Adrenal gland (tissue), 12 donors: ENCODE results near the gene OR9Q1. TPM values are rescaled to one million over a fixed set of nuclear protein-coding genes. Genes with fewer than 3 reads are reported as not detected.

Experiments used
- DNase-seq, 7 donors: peaks; one replicate each; pipeline ENCODE4 v3.0.0-alpha.2; 2019 to 2020
- H3K27ac ChIP-seq, 5 donors: fragments of 200-600 bp; sonication (generic) in 4 of 5; 1 replicate in 3 of 5; 2 replicates in 2 of 5; pipeline versions ENCODE4 v1.5.1 to v1.8.0; 2016 to 2020; ENCODE audit warnings: mild to moderate bottlenecking in 1 of 5
- H3K27me3 ChIP-seq: fragments of 200-600 bp; 2 replicates; pipeline ENCODE4 v1.8.0; 2021
- H3K36me3 ChIP-seq, 2 donors: fragments of 200-600 bp; replicated peaks in 1 of 2; 1 replicate in 1 of 2; 2 replicates in 1 of 2; pipeline versions ENCODE4 v1.5.1 to v1.8.0; 2018 to 2022
- H3K4me1 ChIP-seq, 2 donors: fragments of 200-600 bp; replicated peaks in 1 of 2; 1 replicate in 1 of 2; 2 replicates in 1 of 2; pipeline versions ENCODE4 v1.5.1 to v1.8.0; 2018 to 2021
- H3K4me3 ChIP-seq, 4 donors: fragments of 200-600 bp; sonication (generic) in 3 of 4; one replicate each; pipeline ENCODE4 v1.5.1; 2016 to 2018
- H3K9me3 ChIP-seq, 3 donors: fragments of 200-600 bp; sonication (generic) in 1 of 3; replicated peaks in 1 of 3; 1 replicate in 2 of 3; 2 replicates in 1 of 3; pipeline versions ENCODE4 v1.5.1 to v1.8.0; 2016 to 2021
- POLR2A ChIP-seq, 2 donors: fragments of 450-650 bp; IDR thresholded peaks; one replicate each; pipeline ENCODE4 v1.6.1; 2017; ENCODE audit warnings: antibody characterized with exemption in 2 of 2, mild to moderate bottlenecking in 2 of 2, moderate library complexity in 1 of 2
- WGBS, 4 donors: extraction: QIAGEN DNeasy Blood & Tissue Kit in 2 of 4; methylation state at CpG; one replicate each; pipeline versions ENCODE4 v1.1.5 to v1.1.7; 2013 to 2017; 5-methylcytosine and 5-hydroxymethylcytosine counted together
- intact Hi-C, 2 donors: fragments of 100-400 bp; cut with DNase I; formaldehyde crosslinking; loops; one replicate each; pipeline versions ENCODE4 v1.14.1 to v1.15.0; 2022 to 2023
- polyA plus RNA-seq, 3 donors: library from polyadenylated mRNA; stranded (reverse); fragments of 200-250 nt in 2 of 3; fragments of 350-450 nt in 1 of 3; fragmentation: Illumina TruSeq in 1 of 3; extraction: RNeasy Lipid Tissue Mini Kit (QIAGEN cat#74804) in 1 of 3; gene quantifications; one replicate each; pipeline ENCODE4 v1.2.3, GENCODE V29; 2013 to 2014
- total RNA-seq, 9 donors: library from RNA; depleted of rRNA in 4 of 9; stranded (reverse); fragments of >200 nt in 4 of 9; fragments of 120-200 nt in 1 of 9; fragmentation: NEBNext Ultra II Directional in 1 of 9; extraction: Animal tissue kit (Norgen Biotek cat#: 25700) in 1 of 9; gene quantifications; one replicate each; pipeline versions ENCODE4 v1.1.0 to v1.2.4, GENCODE V29; 2013 to 2023
- TF ChIP-seq, protein P1 (sequence below), 6 experiments: fragments of 450-650 bp in 4 of 6; fragments of 200-600 bp in 2 of 6; sonication (generic) in 1 of 6; IDR thresholded peaks; 1 replicate in 5 of 6; 2 replicates in 1 of 6; pipeline versions ENCODE4 v1.5.1 to v1.8.0; 2016 to 2021; ENCODE audit warnings: antibody characterized with exemption in 6 of 6, mild to moderate bottlenecking in 2 of 6, moderate library complexity in 1 of 6
- donor health status: healthy with polysubstance abuse.
- donor health status: Bipolar disorder and iron deficiency.
- donor health status: DM: yes; HTN: yes; CAD: no.
- donor health status: DM: no; HTN: no; CAD: no.
- donor health status: DM: no; HTN: no; CAD: no.
- donor health status: DM: yes; HTN: yes; CAD: no.

The OR9Q1 gene
- total and polyA plus RNA-seq, 12 donors = not detected

DNA sequence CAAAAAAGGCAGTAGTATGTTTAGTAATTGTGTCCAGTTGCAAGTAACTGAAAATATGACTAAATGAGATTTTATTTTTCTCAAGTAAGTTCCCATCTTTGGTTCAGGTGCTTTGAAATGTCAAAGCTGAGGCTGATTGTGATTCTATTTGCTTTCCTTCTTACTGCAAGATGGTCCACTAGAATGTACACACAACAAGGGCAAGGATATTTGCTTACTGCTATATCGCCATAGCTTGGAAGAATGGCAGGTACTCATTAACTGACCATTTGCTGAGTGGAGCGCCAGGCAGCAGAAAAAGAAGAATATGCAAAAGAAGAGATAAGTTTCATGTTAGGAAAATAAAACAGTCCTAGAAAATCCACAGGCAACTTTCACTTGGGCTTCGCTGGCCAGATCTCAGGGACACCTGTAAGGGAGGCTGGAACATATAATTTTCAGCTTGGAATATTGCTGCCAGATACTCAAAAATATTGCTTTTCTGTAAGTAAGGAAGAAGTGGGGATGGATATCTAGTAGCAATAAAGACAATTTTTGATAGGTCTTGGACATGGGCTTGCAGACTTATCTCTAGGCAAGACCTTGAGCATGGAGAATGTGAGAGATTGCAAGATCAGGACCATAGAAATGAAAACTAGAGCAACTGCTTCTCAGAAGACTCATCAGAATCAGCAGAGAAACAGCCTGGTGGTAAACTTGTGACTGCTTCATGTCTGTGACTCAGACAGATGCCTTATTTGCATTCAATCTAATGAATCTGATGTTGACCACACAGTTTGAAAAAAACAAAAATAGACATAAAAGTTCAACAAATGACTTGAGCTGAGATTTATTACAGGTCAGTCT, 44.8 kb upstream of the OR9Q1 start:
- TF ChIP-seq, protein P1, sequence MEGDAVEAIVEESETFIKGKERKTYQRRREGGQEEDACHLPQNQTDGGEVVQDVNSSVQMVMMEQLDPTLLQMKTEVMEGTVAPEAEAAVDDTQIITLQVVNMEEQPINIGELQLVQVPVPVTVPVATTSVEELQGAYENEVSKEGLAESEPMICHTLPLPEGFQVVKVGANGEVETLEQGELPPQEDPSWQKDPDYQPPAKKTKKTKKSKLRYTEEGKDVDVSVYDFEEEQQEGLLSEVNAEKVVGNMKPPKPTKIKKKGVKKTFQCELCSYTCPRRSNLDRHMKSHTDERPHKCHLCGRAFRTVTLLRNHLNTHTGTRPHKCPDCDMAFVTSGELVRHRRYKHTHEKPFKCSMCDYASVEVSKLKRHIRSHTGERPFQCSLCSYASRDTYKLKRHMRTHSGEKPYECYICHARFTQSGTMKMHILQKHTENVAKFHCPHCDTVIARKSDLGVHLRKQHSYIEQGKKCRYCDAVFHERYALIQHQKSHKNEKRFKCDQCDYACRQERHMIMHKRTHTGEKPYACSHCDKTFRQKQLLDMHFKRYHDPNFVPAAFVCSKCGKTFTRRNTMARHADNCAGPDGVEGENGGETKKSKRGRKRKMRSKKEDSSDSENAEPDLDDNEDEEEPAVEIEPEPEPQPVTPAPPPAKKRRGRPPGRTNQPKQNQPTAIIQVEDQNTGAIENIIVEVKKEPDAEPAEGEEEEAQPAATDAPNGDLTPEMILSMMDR (IDR thresholded peaks at IDR 0.05) = no peak
- Histone ChIP-seq H3K36me3 (no peaks in the 10 kb centered on the region), H3K4me3 (no peak overlapping the region), H3K9me3 (no peaks in the 10 kb centered on the region), H3K4me1 (no peaks in the 10 kb centered on the region), H3K27ac (no peak overlapping the region), H3K27me3 (no peaks in the 10 kb centered on the region)
- WGBS, 4 donors = 82 to 90% (median 87%) methylated on average over 3 of the region's 3 CpGs
- DNase-seq = no peak
- intact Hi-C loops = no loop called here

DNA sequence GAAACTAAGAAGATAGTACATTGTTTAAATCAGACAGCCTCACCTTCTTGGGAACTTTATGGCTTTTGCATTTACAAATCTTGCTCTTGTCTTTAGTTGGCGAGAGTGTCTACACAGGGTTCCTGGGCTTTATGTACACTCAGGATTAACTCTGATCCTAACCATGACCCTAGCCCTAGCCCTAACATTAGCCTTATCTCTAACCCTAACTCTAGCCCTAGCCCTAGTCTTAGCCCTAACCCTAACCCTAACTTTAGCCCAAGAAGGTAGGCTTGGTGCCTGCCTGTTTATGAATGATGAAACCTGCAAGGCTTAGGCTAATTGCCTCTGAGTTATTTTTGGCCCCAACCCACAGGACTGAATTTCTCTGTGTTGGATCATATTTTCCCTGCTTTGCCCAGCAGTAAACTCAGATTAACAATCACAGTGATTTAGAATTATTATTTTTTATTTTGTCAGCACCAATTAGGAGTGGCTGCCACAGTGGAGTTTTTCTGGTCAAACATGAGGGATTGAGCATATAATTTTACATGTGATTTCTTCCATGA, 44.1 kb upstream of the OR9Q1 start:
- H3K4me3 ChIP-seq = no peak overlapping the region
- WGBS, 4 donors = 69 to 86% (median 77%) methylated on average over 1 of the region's 1 CpG
- intact Hi-C loops = no loop called here
- H3K9me3 ChIP-seq = no peaks in the 10 kb centered on the region
- TF ChIP-seq POLR2A (IDR thresholded peaks at IDR 0.05) = no peak
- TF ChIP-seq, protein P1 (IDR thresholded peaks at IDR 0.05) = no peak
- H3K27ac ChIP-seq = no peak overlapping the region
- H3K4me1 ChIP-seq = no peaks in the 10 kb centered on the region
- no peaks in the 10 kb centered on the region for H3K27me3 ChIP-seq
- H3K36me3 ChIP-seq = no peaks in the 10 kb centered on the region
- no peak for DNase-seq

DNA sequence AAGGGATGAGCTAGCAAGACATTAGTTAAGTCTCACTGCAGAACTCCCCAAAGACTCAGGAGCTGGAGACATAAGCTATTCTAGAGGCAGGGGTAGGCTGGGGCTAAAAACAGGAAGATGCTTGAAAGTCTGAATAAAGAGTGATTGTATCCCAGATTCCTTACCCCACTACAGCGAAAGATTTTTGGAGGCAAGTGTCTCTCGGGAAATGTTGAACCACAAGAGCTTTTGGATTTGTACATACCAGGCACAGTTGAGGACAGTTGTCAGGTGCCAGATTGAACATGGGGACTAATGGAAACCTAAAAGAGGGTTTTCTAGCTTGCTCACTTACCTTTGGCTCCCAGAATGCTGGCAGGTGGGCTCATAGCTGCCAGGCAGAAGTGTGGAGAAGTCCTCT, 43.5 kb upstream of the OR9Q1 start:
- no peaks in the 10 kb centered on the region for H3K27me3 ChIP-seq
- no peaks in the 10 kb centered on the region for H3K9me3 ChIP-seq
- no peaks in the 10 kb centered on the region for H3K36me3 ChIP-seq
- DNase-seq = no peak
- TF ChIP-seq, protein P1 (IDR thresholded peaks at IDR 0.05) = no peak
- no peak for TF ChIP-seq POLR2A (IDR thresholded peaks at IDR 0.05)
- no peak overlapping the region for H3K4me3 ChIP-seq
- 67 to 87% (median 79%) methylated on average over 2 of the region's 2 CpGs for WGBS, 4 donors
- no peaks in the 10 kb centered on the region for H3K4me1 ChIP-seq
- H3K27ac ChIP-seq = no peak overlapping the region
- intact Hi-C loops = no loop called here

DNA sequence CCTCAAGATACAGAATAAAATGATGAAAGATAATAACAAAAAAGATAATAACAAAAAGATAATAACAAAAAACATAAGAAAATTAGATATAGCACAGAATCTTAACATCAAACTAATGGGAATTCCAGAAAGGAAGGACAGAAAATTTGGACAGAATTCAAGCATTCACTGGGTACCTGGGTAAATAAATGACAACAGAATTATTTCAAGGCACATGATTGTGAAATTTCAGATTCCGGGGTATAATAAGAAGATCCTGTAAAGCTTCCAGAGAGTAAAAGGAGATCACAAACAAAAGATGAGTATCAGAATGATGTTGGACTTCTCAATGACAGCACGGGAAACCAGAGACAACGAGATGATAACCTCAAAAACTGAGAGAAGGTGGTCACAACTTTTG, 42.1 kb upstream of the OR9Q1 start:
- H3K27ac ChIP-seq = no peak overlapping the region
- H3K27me3 ChIP-seq = no peaks in the 10 kb centered on the region
- no peaks in the 10 kb centered on the region for H3K9me3 ChIP-seq
- H3K4me3 ChIP-seq = no peak overlapping the region
- no peaks in the 10 kb centered on the region for H3K36me3 ChIP-seq
- DNase-seq = no peak
- no peaks in the 10 kb centered on the region for H3K4me1 ChIP-seq
- 67 to 78% (median 73%) methylated on average over 3 of the region's 3 CpGs for WGBS, 4 donors
- TF ChIP-seq POLR2A (IDR thresholded peaks at IDR 0.05) = no peak
- TF ChIP-seq, protein P1 (IDR thresholded peaks at IDR 0.05) = no peak
- intact Hi-C loops = no loop called here
